GM18868 (cell line): Measurements from ENCODE around the gene TTC22.

Experiments used
- ATAC-seq: cut with Tn5 transposase; IDR thresholded peaks from one replicate; pipeline ENCODE4 v1.9.1; 2021; ENCODE audit warnings: mild to moderate bottlenecking, moderate library complexity; ENCODE audit not compliant: unreplicated experiment

The TTC22 gene

DNA sequence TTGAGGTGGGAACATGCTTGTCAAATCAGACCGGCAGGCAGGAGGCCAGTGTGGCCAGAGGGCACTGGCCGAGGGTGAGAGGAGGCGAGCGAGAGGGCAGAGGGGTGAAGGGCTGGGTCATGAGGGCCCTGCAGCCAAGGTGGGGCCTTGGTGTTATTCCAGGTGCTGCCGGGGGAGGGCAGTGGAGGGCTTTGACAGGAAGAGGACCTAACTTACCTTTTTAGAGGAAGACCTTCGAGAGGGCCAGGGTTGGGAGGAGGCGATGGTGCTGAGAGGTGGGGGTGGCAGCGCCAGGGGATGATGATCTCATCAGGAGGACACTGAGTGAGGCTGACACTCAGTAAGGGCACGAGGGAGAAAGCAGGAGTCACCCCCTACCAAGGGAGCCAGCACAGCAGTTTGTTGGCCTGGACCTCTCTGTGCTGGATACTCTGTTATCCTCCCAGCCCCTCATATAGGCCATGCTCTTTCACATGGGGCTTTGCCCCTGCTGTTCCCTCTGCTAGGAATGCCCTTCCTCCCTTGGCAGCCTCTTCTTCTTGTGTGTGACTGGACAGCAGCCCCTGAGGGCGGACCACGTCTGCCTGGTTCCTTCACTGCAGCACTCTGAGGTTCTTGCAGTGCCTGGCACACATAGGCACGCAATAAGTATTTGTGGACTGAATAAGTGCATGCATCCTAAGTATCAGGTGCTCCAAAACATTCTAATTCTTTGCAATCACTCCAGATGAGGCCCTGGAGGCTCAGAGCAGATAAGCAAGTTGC is 7.5 kb upstream of the TTC22 start:
- ATAC-seq: no peak

DNA sequence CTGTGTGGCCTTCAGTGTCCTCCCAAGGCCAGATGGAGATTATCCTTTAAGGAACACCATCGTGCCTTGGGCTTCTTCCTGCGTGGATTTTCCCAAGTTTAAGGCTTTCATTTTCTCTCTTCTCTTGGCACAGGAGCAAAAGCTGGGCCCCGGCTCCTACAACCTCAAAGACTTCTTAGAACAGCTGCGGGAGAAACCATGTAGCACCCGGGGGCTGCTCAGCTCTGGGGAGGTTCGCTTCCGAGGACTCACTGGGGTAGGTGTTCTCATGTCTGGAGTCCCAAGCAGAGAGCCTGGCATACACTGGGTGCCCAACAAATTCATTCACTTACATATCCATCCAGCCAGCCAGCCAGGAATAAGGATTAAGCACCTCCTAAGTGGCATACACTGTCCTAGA is 6.6 kb upstream of the TTC22 start:
- ATAC-seq: no peak

DNA sequence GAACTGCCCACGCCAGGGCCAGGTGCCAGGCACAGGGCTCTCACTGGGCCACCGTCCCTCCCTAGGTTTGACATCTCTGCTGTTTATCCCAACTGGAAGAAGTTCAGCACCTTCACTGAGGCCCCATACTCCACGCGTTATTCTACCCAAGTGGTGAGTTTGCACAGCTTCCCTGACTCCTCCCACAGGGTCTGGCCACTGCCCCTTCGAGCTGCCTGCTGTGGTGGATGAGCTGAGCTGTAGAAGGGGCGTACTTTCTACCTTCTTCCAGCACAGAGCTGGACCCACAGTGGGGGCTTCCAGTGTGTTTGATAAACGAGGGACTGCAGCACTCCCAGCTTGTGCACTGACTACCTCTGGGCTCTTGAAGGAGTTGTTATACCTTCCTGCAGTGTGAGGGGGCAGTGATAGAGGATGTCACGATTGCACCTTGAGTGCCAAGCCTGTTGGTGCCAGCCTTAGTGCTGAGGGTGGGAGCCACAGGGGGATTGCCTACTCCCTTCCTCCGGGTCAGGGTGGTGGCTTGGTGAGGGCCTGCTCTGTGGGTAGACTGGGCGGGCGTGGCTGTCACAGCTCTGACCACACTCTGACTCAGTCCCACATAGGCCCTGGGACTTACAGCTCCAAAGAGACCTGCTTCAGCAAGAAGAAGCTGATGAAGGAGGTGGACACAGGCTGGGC is 5.9 kb upstream of the TTC22 start:
- no peak for ATAC-seq

DNA sequence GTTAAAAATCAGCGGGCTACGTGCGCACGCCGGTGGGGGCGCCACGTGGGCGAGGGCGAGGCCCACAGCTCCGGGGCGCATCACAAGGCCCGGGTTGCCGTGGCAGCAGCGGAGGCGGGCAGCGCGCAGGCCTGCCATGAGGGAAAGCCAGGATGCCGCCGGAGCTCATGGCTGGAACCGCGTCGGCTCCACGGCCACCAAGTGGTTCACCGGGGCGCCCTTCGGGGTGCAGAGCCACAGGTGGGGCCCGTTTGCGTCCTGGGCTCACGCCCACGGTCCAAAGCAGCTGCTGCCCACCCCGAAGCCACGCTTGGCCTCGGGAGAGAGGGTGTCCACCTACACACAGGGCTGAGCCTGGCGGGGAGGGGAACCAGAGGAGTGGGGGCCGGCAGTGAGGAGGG is 4.9 kb upstream of the TTC22 start:
- ATAC-seq: no peak

DNA sequence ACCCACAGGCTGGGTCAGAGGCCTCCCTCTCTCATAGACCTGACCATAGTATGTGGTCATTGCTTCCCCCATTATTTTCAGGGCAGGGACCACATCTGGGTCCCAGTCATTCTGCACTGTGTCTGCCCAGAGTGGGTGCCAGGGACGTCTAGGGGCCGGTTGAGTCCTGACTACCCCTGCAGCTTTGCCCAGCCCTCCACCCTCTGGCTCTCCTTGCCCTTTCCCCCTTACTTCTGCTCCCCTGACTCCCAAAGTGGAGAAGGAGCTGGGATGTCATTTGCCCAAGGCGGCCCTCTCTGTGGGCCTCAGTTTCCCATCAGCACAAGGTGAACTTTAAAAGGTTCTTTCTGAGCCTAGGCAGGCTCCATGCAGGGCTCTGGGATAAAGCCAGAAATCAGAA is 4.3 kb upstream of the TTC22 start:
- ATAC-seq: no peak

DNA sequence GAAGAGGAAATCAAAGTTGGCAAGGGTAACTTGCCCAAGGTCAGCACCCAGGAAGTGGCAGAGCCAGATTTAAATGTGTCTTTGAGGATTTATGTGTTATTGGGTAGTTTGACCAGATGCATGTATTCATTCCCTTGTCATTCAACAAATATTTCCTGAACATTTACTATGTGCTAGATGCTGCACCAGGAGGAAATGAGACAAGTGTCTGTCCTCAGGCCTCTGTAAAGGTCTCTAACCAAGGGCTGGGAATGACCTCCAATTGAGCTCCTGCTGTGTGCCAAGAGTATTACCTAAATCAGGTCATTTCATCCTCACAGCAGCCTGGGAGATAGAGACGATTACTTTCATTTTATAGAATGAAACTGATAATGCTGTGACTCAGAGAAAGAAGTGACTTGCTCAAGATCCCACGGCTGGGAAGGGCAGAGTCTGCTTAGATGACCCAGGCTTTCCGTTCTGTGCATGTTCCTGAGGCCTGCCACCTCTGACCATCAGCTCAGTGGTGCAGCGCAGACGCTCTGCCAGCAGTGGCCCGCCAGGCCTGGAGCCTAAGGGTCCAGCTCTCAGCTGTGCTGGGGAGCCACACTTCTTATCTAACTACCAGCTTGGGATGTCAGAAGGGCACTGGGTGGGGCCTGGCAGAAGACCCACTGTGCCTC is 3.5 kb upstream of the TTC22 start:
- ATAC-seq: no peak

DNA sequence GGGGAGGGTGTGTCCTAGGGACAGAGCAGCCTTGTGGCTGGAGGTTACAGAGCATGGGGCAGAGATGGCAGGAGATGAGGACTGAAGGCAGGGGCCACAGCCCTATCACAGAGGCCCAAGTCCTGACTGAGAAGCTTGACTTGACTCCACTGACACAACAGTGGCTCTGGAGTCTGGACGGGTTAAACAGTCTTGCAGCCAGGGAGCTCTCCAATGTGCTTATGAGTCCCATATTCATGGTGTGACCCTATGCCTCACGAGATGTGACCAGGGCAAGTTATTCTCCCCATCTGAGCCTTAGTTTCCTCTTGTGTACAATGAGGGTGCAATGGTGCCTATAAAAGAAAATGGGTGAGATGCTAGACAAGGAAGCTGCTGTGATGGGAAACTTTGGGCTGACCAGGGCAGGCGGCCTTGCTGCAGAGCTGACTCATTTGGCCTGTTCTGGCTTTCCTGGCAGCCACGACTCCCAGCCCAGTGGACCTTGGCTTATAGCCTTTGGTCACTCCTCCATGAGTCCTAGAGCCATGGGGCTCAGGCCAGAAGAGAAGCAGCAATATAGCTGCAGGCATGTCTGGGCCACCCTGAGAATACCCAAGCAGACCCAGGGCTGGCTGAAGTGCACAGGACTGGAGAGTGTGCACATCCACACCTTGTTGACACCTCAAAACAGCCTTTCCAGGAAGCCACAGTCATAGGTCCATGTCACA is 2.8 kb upstream of the TTC22 start:
- ATAC-seq: no peak

DNA sequence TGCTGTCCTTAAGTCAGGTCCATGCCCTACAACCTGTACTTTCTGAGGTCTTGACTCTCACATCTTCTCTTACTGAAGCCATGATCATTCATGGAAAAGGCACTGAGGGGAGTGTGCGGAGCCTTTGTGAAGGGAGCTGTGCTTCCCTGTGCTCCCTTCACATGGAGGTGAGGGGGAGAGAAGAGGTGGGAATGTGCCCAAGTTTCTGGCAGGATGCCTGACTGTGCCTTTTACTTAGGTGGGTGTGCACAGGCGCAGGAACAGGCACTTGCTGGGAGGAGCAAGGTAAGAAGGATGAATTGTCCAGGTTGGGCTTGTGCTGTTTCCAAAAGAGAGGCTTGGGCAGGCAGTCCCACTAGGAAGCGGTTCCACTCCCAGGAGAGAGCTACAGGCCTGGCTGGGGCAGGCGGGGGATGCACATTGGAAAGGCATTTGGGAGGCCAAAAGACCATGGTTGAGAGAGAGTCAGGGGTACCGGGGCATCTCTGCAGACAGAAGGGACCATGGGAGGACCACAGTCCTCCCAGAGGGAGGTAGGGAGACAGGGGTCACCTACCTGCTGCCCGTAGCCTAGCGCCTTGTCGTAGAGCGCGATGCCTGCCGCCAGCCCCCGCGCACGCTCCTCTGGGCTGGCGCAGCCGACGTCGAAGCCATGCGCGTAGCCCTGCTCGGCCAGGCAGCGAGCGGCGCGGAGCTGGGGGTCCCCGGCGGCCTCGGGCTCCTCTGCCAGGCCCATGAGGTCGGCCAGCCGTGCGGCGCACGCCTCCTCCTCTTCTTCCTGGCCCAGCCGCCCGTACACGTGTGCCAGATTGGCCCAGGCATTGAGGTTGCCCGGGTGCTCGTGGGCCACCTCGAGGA is 853 bp downstream of the TTC22 start:
- no peak for ATAC-seq

DNA sequence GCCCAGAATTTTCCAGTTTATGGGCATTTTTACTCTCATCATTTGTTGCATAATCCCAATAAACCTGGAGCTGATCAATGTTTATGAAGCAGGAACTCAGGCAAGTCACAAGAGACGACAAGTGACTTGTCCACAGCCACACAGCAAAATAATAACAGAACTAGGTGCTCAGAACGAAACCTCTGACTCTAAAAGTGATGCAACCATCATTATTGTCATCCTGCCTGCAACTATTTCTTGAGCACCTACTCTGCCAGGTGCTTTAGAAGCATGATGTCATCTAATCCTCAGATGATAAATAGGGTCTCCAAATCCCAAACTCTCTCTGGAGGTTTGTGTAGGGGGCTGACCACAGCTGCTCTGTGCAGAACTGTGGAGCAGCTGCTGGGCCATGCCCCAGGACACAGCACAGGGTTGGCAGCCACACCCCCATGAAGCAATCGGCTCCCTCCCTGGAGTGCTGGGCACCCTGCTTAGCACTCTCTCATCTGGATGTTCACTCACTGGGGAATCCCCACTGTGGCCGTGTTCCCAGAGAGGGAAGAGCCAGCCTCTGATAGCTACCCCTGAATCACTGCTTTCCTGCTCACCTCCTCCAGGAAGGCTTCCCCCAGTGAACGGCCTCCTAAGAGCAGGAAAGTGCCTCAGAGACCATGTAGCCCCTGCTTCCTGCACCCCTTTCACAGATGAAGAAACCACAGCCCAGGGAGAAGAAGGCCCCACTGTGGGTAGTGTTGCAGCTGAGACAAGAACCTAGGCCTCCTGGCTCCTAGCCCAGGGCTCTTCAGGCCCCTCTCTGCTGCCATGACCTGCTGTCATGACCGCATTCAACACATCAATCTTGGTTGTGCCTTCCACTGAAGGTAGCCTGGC is 2.1 kb downstream of the TTC22 start:
- ATAC-seq: peak; percentile 45

DNA sequence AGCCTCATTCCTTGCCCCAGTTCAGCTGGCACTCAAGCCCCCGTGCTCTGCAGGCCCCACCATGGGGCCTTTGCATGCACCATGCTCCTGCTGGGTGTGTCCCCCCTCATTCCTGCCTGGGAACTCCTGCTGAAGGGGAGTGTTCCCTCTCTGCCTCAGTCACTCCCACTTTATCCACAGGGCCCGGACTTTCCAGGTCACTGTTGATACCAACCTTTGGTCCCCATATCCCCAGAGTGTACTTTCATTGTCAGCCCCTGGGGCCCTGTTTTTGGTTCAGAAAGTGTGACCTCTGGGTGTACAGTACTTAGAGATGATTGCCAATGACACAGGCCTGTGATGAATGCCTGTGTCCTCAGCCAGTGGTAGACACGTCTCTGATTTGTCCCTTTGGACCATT is 2.9 kb downstream of the TTC22 start:
- ATAC-seq: no peak

DNA sequence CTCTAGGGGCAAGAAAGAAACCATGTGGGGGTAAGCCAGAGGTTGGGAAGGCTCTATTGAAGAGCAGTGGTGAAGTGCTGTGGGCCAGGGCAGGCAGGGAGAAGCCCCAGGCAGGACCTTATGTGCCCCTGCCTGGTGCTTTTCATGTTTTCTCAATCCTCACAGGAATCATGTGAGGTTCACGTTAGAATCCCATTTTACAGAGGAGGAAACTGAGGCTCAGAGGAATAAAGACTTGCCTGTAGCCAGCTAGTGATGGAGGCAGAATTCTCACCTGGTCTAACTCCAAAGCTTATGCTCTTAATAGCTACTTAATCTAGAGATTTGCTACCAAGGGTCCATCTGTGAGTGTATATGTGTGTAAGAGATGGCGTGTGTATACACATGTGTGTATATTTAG is 4.2 kb downstream of the TTC22 start:
- no peak for ATAC-seq

DNA sequence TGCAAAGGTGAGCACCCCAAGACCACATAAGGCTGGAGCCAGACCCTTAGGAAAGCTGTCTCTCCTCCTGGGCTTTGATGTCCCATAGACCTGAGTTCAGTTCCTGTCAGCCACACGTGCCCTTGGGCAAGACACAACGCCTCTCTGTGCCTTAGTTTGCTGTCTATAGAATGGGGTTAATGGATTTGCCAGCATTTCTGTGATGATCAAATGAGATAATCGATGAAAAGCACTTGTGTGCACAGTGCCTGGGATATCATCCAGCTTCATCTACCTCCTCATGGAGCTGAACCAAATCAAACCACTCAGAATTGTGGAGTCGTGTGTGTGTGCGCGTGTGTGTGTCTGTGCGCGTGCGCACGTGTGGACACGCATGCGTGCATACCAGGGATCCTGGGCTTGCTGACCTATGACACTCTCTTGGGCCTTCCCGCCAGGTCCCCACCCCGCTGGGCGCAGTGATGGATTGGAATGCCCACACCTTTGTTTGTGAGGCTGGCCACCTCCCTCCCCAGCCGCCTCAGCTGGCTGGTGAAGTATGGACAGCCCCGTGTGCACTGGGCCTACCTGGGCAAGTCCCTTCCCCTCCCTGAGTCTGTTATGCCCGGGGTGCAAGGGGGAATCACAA is 5.2 kb downstream of the TTC22 start:
- no peak for ATAC-seq

DNA sequence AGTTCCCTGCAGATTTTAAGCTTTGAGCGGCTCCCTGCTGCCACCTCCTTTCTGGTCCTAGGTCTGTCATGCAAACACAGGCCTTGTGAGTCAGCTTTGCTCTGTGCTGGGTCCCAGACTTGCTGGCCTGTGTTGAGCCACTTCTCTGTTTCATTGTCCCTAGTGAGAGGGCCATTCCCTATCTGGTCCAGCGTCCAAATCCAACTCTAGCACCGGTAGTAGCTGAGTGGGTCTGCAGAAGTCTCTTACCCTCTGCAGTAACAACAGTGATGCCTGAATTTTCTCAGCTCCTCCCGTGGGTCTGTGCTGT is 5.8 kb downstream of the TTC22 start:
- ATAC-seq: no peak

DNA sequence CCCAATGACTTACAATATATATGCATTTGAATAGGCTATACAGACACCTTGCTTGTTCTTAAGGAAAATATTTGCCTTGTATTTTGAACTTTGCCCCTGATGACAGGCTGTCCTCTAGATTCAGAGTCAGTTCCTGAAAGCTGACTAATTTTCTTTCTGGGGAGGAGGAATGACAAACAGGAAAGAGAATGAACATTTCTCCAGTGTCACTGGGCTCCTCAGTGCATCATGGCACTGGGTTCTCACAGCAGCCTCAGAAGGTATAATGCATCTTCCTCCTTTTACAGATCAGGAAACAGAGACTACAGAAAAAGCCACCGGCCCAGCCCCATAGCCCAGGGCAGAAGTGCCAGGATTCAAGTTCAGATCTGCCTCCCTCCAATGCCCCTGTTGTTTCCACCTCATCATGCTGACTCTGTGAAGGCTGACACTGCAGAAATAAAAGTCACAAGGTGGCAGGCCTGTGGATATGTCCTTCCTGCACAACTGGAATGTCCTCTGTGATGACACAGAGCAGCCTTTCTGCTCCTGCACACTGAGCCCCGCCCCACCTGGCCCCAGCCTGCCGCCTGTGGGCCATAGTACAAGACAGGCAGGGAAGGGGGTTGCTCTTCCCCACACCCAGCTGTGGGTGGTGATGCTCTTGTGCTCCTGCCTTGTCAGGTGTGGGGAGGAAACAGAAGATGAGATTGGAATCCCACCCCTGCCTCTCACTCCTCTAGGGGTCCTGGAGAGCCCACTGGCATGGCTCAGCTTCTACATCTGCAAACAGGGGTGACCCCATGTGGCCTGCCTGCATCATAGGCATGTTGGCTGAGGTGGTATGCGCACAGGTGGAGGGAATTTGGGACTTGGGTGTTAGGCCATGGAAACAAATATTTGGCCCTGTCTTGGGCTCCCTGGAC is 6.4 kb downstream of the TTC22 start:
- ATAC-seq: no peak

DNA sequence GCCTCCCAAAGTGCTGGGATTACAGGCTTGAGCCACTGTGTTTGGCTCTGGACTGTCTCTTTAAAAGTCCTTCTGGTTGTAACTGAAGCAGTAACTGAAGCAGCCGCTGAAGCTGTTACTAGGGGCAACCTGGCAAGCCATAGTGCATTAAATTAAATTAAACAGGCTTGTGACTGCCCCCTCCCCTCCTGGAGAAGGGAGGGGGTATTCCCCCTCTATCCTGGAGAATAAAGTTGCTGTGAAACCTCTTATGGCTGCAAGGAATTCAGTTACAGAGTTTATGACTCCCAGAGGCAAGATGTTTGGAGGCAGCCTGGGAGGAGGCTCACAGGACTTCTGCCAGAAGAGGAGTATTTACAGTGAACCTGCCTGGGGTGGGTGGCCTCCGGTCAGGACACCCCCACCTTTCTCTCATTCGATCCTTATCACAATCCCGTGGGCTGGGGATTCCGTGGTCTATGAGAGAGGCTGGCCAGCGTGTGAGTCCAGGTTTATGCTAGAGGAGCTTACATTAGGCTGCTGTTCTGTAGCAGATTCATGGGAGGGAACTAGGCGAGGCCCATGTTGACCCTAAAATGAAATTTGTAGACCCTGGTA is 8.3 kb downstream of the TTC22 start:
- no peak for ATAC-seq

DNA sequence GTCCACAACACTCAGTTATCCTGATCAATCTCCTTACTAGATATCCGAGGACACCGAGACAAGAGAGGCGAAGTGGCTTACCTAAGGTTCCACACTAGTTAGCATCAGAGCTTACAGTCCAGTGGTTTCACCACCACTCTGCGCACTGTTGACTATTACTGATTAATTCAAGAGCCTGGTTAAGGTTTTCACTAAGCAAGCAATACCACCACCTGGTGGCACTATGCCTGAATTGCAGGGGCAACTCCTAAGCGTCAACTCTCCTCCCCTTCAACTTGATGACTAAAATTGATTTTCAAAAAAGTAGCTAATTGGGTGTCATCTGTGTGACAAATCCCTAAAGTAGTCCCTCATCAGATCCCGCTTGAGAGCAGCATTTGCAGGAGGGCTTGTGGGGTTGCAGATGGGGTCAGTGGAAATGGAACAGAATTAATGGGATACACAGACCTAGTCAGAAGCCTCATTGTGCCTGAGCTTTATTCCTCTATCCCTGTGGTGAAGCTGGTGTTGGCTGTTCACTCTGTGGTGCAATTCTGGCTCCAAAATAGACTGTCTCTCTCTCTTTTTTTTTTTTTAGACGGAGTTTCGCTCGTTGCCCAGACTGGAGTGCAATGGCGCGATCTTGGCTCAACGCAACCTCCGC is 9.1 kb downstream of the TTC22 start:
- no peak for ATAC-seq

DNA sequence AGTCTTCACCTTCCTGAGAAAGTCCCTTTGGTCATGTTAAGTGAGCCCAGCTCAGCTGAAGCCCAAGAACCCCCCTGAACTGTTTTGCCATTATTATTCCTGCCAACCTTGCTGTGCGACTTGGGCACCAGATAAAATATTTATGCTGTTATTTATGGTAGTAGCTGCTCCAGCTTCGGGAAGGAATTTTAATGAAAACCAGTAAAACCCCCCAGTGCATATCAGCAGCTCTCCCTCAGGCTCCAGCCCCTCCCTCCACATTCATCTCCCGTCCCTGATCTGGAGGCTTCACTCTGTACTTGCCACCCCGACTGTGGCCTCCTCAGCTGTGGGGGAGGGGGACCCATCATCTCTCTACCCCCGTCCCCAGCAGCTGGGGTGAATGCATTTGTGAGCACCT is 12.7 kb downstream of the TTC22 start:
- no peak for ATAC-seq

DNA sequence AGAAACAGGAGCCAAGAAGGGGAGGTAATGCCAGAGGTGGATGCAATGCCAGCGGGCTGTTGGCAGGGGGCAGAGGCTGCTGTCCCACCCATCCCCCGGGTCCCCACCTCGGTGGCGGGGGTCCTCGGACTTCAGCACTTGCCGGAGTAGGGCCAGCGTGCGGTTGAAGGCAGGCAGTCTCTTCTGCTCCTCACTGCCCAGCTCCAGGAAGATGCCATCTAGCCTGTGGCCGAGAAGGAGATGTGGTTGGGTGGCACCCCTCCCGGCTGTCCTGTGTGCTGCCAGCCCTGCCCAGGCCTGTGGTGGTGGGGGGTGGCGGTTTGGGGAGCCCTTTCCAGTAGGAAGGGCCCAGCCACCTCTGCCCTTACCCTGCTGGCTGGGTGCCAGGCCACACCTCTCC is 13.5 kb downstream of the TTC22 start:
- ATAC-seq: no peak
